Adrenal gland (tissue), 5 donors: Measurements from ENCODE around the gene INF2.

Source experiments
- POLR2A ChIP-seq, 2 donors: fragments of 450-650 bp; IDR thresholded peaks; one replicate each; pipeline ENCODE4 v1.6.1; 2017; ENCODE audit warnings: antibody characterized with exemption in 2 of 2, mild to moderate bottlenecking in 2 of 2, moderate library complexity in 1 of 2
- TF ChIP-seq, protein P1 (sequence below), 6 experiments: fragments of 450-650 bp in 4 of 6; fragments of 200-600 bp in 2 of 6; sonication (generic) in 1 of 6; IDR thresholded peaks; 1 replicate in 5 of 6; 2 replicates in 1 of 6; pipeline versions ENCODE4 v1.5.1 to v1.8.0; 2016 to 2021; ENCODE audit warnings: antibody characterized with exemption in 6 of 6, mild to moderate bottlenecking in 2 of 6, moderate library complexity in 1 of 6
- donor health status: DM: no; HTN: no; CAD: no.

DNA sequence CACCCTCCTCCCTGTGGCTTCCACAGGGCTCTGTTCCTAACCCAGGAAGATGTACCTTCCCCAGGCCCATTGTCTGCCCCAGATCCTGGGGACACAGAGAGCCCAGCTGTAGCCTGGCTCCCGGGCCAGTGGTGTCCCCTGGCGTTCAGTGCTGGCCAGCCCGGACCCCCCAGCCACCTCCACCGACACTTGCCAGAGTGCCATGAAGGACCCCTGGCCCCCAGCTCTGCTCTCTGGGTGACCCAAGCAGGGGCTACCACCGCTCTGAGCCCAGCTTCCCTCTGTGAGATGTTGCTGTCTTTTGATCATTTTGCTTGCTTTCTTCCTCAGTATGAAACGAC lies 6.2 kb downstream of the INF2 start:
- TF ChIP-seq POLR2A (IDR thresholded peaks at IDR 0.05): no peak
- TF ChIP-seq, protein P1, sequence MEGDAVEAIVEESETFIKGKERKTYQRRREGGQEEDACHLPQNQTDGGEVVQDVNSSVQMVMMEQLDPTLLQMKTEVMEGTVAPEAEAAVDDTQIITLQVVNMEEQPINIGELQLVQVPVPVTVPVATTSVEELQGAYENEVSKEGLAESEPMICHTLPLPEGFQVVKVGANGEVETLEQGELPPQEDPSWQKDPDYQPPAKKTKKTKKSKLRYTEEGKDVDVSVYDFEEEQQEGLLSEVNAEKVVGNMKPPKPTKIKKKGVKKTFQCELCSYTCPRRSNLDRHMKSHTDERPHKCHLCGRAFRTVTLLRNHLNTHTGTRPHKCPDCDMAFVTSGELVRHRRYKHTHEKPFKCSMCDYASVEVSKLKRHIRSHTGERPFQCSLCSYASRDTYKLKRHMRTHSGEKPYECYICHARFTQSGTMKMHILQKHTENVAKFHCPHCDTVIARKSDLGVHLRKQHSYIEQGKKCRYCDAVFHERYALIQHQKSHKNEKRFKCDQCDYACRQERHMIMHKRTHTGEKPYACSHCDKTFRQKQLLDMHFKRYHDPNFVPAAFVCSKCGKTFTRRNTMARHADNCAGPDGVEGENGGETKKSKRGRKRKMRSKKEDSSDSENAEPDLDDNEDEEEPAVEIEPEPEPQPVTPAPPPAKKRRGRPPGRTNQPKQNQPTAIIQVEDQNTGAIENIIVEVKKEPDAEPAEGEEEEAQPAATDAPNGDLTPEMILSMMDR (IDR thresholded peaks at IDR 0.05): no peak
